RPMI8226 (cell line): Measurements from ENCODE around the gene AFF2.
"Not testable (repeated sequence)": the region's sequence is repeated elsewhere in the genome, so short reads cannot be mapped to it uniquely, and the experiment has no call there.

Experiments
- DNase-seq: peaks from one replicate; pipeline ENCODE4 v3.0.0-alpha.2; 2015

The AFF2 gene

GRCh38 chrX:148649145-148649795, 148.9 kb downstream of the AFF2 start:
- DNase-seq: no peak

- DNase-seq: no peak
Observed at GRCh38 chrX:148658115-148658730, 157.8 kb downstream of the AFF2 start.

GRCh38 chrX:148659481-148659880, 159.1 kb downstream of the AFF2 start:
- no peak for DNase-seq

- DNase-seq: no peak
Observed at GRCh38 chrX:148661035-148661434, 160.6 kb downstream of the AFF2 start.

DNA sequence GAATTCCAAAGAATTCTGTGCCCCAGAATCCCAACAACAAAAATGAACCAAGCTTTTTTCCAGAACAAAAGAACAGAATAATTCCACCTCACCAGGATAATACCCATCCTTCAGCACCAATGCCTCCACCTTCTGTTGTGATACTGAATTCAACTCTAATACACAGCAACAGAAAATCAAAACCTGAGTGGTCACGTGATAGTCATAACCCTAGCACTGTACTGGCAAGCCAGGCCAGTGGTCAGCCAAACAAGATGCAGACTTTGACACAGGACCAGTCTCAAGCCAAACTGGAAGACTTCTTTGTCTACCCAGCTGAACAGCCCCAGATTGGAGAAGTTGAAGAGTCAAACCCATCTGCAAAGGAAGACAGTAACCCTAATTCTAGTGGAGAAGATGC, 161.6 kb downstream of the AFF2 start:
- no peak for DNase-seq

DNA sequence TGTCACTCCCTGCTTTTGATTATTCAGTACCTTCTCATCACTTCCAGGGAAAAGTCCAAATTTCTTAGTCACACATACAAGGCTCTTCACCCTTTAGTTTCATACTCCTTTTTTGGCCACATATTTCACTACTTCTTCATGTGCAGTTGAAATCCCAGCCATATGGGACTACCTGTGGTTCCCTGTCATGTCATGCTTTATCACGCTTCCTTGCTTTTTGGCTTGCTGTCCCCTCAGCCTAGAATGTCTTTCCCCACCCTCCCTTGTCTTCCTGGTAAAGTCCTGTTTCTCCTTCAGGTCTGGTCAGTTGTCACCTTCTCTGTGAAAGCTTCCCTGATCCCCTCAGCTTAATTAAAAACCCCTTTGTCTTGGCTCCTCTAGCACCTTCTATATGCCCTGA, 163.8 kb downstream of the AFF2 start:
- DNase-seq: no peak

- no peak for DNase-seq
Observed at GRCh38 chrX:148664995-148665394, 164.6 kb downstream of the AFF2 start.

DNA sequence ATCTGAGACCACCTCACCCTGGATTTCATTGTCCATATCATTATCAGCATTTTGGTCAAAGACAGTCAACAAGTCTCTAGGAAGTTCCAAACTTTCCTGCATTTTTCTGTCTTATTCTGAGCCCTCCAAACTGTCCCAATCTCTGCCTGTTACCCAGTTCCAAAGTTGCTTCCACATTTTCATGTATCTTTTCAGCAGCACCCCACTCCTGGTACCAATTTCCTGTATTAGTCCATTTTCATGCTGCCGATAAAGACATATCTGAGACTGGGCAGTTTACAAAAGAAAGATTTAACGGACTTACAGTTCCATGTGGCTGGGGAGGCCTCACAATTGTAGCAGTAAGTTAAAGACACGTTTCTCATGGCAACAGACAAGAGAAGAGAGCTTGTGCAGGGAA, 168.8 kb downstream of the AFF2 start:
- DNase-seq: not testable (repeated sequence)

- DNase-seq: no peak
Observed at GRCh38 chrX:148670277-148670676, 169.9 kb downstream of the AFF2 start.

DNA sequence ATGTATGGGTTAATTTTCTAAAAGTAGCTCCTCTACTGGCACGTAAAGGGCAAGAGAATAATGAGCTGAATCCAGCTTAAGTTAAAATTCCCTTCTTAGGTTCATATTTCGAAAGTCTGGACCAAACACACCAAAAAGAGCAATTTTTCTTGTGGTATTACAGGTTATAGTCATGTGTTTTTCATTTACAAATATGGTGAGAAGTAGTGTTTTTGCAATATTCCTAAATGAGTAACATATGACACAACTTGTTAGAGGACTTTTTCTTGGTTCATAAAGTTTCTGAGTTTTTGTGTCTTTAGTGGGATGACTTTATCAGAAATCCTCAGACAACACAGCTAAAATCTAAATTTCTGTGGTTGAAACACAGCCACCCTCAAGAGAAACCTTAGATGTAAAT, 172.1 kb downstream of the AFF2 start:
- DNase-seq: no peak

DNA sequence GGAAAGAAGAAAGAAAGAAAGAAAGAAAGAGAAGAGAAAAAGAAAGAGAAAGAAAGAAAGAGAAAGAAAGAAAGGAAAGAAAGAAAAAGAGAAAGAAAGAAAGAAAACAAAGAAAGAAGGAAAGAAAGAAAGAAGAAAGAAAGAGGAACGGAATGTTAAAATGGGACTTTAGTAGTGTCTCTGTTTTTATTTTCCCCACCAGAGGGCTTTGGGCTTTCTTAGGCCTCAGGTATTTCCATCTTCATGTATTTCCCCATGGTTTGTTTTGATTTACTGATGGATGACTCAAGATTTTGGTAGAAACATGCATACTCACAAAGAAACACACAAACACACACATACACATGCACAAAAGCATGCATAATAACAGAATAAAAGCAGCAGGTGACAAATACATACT, 181.2 kb downstream of the AFF2 start:
- no peak for DNase-seq

- DNase-seq: no peak
Observed at GRCh38 chrX:148682206-148682605, 181.8 kb downstream of the AFF2 start.

DNA sequence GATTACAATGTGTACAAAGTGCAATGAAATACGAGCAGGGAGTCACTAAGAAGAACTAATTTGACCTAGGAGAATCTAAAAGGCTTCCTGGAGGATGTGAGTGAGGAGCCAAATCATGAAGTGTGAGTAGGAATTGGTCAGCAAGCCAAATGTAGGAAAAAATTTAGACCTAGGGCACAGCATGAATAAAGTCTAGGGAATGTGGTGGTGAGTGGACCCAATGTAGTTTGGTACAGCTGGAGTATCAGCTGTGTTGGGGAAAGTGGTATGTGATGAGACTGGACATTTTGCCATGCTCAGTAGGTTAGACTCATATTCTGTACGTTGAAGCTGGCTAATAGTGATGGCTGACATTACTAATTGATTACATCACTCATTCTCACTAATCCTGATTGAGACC, 191.0 kb downstream of the AFF2 start:
- no peak for DNase-seq

GRCh38 chrX:148695255-148695654, 194.8 kb downstream of the AFF2 start:
- DNase-seq: no peak

DNA sequence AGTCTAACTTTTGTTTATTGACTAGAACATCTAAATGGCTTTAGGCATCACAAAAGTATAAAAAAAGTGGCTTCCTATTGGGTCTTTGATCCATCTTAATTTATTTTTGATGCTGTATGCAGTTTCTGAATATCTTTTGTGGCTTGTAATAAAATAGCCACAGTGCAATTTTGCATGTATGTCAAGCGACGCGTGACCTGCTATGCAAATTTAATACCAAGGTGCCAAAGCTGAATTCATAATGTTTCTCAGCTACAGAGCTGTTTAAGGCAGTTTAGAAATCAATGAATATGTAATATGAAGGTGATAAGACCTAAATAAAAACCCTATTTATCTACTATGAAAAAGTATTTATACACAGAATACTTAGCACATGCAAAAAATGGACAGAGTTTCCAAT, 197.8 kb downstream of the AFF2 start:
- DNase-seq: no peak

GRCh38 chrX:148700021-148700420, 199.6 kb downstream of the AFF2 start:
- DNase-seq: no peak

DNA sequence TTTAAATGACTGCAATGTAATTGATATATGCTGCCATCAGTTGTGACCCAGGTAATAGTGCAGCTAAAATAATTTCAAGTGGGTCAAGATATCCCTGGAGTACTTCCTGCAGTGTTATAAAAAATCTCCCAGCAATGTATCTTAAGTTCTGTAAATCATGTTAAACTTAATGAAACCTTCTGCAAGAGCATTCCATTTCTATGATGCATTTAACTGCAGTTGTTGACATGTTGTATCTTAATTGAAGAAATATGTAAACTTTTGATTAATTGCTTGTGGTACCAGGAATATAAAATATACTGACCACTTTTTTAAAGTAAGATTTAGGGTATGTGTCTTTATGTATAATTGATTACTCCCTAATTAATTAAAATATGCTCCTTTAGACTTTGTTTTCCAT, 213.6 kb downstream of the AFF2 start:
- no peak for DNase-seq

DNA sequence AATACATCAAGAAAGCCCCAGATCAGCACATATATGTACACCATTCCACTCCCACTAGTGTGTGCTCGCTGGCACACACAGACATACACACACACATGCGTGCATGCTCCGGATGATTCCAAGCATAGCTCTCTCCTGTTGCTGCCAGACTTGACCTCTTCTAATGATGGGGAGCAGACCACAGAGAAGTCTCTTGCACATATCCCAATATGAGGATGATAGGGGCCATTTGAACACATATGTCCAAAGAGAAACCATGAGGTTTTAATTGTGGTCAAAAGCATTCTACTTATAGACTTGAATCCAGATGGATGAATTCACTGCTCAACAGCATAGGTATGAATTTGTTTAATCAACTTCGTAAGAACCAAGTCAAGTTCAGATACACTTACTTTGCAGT, 214.9 kb downstream of the AFF2 start:
- DNase-seq: no peak

- no peak for DNase-seq
Observed at GRCh38 chrX:148722966-148723365, 222.5 kb downstream of the AFF2 start.

DNA sequence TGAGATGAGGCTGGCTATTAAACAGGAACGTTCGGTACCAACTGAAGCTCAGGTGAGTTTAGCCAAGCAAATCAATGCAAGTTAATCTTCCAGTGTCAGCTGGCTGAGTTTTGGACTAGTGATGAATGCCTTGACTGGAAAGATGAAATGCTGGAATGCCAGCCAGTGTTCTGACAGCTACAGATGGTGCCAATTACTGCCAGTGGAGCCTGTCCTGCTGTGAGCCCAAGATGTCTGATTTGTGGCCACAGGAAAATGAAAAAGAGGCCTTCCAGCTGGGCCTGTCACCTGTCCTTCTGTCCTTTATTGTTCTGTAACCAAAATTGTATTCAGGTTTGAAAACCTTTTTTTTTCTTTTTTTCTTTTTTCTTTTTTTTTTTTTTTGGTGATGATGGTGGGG, 223.1 kb downstream of the AFF2 start:
- no peak for DNase-seq

DNA sequence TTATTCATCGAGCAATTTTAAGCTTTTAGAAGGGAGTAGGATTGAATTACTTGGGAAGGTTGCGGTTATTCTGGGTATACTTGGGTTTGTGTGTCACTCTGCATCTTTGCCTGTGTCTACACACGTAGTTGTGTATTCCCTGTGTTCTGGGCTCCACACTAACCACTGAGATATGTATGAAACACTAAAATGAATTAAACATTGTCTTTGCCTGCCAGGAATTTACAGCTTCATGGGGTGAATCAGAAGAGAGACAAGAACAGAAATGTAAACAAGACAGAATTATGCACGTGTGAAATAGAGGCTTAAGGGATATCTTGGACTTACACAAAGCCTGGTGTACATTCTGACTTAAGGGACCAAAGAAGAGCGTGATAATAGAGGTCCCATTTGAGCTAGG, 228.5 kb downstream of the AFF2 start:
- DNase-seq: no peak

DNA sequence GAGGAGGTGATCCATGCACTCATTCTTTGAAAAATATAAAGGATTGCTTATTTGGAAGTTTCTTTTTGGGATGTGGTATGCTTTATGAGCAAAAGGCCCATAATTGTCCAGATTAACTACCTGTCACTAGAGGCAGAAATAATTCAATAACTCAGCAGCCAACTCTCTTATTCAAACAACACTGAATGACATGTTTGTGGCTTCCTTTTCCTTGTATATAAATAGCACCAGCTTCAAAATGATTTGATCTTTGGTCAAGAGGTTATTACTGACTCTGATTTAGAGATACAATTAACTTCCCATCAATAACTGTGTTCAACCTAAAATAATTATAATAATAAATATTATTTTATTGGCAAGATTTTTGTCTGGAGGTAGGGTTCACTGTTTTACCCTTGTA, 232.3 kb downstream of the AFF2 start:
- no peak for DNase-seq

GRCh38 chrX:148741441-148741840, 241.0 kb downstream of the AFF2 start:
- DNase-seq: no peak

DNA sequence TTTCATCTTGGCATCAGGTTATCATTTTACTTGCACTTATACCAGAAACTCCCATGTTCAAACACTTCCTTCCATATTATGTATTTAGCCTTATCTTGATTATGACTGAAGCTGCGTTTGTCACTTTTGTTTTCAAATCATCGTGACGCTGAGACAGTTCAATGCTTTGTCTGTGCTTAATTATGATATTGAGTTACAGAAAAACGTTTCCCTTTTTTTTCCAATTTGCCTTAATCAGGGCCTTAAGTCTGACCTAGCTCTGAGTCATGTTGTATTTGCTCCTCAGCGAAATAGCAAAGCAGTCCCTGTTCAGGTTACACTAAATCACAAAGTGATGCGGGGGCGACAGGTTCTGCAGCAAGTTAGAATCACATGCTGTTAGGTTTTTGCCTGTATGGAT, 254.7 kb downstream of the AFF2 start:
- no peak for DNase-seq

- DNase-seq: no peak
Observed at GRCh38 chrX:148763896-148764295, 263.5 kb downstream of the AFF2 start.
